Measurements from ENCODE around the gene PGC.

PGC gene

GRCh38 chr6:41711323-41712038, 35.7 kb downstream of the PGC start:
- no peak for DNase-seq

DNA sequence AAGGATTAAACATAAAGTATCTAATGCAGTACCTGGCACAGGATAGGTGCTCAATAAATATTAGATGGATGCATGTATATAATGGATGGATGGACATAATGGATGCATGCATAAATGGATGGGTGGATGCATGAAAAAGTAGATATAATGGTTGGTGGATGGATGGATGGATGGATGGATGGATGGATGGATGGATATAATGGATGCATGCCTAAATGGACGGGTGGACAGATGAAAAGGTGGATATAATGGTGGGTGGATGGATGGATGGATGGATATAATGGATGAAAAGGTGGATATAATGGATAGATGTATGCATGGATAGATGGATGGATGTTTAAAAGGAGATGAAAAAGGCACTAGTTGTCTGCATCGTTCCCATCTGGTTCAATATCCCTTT, 37.8 kb downstream of the PGC start:
- DNase-seq: no peak

GRCh38 chr6:41708856-41709255, 38.3 kb downstream of the PGC start:
- DNase-seq: no peak

- no peak for DNase-seq
Measured at GRCh38 chr6:41707565-41708200, 39.5 kb downstream of the PGC start.

DNA sequence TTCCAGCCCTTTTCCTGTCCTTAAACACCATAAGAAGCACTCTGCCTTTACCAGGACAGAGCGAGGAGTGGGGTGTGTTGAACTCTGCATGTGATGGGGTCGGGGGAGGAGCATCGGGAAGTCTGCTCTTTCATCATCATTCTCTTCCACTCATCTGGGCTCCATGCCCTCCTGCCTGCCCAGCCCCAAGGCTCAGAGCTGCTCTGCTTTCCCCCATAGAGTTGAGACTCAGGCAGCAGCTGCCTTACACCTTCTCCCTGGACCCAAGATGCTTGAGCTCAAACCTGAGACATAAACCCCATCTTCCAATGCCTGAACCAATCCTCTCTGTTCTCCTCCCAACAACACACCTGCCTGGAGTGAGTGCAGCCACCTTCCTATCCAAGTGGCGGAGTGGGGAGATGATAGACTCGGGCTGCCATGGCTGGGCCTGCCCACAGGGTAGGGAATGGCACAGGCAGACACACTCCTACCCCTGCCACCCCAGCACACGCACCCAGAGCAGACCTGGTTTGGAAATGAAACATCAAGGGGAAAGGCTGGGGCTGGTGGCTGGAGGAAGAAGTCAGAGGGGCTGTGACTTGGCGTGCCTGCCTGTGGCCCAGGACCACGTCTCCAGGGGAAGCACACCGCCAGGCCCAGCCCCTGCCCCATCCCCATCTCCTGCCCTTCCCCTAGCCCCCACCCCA, 40.2 kb downstream of the PGC start:
- no peak for DNase-seq

- DNase-seq: peak; percentile 26 to 36
Measured at GRCh38 chr6:41705996-41706835, 41.0 kb downstream of the PGC start.

GRCh38 chr6:41705311-41705995, 41.7 kb downstream of the PGC start:
- DNase-seq: peak in 1 of 2 experiments; percentile 59

DNA sequence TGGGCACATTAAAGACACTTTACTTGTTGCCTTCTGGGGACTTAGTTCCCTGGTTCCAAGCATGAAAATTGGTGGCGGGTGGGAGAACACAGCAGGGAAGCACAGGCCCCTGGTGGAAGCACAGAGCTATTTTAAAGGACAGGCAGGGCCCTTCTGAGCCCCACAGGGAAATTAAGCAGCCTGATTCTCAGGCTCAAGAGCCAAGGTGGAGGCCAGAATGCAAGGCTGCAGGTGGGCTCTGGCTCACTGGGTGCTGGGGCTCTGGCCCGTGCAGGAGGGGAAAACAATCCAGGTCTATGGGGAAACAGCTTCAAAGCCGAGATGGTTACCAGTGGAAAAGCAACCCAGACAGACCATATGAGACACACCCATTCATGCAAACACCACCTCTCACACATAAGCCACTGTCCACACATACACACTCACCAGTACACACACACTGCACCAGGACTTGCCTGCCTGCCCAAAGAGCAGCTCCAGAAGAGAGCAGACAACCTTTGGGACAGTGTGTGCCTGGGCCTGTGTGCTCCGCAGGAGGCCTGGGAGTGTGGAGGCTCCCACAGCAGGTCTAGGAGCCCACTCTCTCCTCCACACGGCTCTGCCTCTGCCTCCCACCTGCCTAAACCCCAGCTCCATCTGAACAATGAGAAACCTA, 42.4 kb downstream of the PGC start:
- peak in 1 of 2 experiments; percentile 12 for DNase-seq

DNA sequence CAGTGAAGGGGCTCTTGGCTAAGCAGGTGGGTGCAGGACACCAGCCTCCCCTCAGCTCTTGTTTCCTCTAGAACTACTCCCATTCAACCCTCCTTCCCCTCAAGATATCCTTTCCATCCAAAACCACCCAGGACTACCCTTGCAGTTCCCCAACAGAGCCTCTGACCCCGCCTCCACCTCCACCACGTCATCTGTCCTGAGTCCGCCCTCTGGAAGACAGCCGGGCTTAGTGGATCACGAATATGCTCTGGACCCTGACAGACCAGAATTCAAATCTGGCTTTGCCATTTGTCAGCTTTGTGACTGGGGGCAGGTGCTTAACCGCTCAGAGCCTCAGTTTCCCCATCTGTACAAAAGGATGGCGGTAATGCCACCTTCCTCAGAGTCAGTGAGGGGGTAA, 43.2 kb downstream of the PGC start:
- no peak for DNase-seq

DNA sequence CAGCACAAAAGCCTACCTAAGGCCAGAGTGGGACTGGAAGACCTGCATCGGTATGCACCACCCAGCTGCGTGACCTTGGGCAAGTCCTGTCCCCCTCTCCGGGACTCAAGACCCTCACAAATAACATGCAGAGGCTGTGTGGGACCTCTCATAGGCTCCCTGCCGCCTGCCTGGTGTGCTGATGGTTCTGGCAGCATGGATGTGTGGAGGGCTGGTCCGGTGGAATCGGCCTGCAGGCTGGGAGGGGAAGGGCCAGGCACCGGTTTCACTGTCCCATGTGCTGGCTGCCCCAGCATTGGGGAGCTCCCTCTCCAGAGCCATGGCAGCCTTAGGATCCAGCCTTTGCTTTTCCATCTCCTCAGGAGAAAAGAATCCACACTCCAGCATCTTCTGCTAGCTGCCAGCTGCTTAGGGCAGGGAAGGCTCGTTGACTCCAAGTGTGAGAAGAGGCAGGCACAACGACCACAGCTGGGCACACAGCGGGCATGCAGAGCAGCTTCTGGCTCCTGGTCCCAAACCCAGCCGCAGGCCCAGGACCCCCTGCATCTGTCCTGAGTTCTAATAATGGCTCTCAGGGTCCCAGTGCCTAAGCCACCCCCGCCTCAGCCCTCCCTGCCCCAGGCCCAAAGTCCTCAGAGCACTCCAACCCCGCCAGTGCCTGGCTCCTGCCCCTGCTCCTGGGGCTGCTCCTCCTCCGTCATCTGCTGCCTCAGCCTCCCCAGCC, 44.3 kb downstream of the PGC start:
- DNase-seq: no peak

- no peak for DNase-seq
Measured at GRCh38 chr6:41702089-41702745, 45.0 kb downstream of the PGC start.

GRCh38 chr6:41700463-41701347, 46.5 kb downstream of the PGC start:
- no peak for DNase-seq

DNA sequence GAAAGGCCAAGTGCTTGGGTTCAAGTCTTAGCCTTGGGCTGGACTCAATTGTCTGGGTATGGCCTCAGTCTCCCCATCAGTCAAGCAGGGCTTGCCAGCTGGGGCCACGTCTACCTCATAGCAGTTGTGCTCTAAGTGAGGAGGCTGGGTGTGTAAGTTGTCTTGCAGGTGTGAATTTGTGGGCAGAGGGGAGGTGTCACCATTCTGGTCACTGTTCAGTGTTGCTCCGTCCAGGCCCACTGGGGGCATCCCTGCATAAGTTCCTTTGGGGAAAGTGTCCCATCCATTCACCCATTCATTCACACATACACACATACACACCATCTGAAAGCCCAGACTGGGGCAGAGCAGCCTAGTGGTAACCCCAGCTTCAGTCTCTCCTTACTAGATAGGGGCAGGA, 48.1 kb downstream of the PGC start:
- DNase-seq: no peak

DNA sequence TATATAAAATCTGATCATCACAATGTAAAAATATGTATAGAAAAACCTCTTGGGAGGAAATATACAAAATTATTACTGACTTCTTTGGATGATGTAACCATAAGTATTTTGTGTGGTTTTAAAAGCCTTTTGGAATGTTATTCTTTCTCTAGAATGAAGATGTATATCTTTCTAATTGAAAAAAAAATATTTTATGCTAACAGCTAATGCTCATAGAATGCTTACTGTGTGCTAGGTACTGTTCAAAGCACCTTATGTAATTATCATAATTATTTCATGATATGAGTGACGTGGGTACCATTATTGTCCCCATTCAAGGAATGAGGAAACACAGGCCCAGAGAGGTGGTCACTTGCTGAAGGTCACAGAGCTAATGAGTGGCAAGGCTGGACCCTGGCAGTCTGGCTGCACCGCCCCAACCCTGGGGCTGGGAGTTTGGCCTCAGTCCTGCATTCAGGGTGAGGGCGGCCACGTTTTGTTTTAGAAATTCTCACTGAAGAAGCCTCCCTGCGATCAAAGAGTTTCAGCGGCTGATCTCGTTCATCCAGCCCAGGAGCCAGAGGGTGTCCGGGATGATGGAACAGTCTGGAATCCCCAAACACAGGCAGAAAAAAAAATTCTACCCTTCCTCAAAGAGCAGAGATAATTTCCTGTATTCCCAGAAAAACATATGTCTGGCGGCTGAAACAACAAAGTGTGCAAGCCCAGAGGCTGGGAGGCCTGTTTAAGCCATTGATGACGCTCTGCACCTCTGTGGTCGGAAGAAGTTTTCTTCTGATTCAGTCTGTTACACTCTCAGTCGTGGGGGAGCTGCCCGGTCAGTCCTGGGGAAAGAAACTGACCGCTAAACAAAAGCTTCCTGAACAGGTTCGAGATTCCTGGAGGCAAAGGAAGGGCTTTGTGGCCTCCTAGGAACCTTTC, 49.1 kb downstream of the PGC start:
- DNase-seq: no peak

DNA sequence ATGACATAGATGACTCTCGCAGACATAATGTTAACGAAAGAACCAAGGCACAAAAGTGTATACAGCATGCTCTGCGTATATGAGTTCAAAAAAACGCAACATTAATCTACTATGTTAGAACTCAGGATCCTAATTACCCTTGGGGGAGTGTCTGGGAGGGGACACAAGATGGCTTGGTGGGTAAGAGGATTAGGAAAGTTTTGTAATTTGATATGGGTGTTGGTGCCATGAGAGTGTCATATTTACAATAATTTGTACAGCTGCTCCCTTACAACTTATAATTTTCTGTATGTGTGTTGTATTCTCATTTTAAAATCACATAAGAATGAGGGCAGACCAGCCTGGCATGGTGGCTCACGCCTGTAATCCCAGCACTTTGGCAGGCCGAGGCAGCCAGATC, 50.4 kb downstream of the PGC start:
- DNase-seq: peak in 1 of 2 experiments; percentile 20

DNA sequence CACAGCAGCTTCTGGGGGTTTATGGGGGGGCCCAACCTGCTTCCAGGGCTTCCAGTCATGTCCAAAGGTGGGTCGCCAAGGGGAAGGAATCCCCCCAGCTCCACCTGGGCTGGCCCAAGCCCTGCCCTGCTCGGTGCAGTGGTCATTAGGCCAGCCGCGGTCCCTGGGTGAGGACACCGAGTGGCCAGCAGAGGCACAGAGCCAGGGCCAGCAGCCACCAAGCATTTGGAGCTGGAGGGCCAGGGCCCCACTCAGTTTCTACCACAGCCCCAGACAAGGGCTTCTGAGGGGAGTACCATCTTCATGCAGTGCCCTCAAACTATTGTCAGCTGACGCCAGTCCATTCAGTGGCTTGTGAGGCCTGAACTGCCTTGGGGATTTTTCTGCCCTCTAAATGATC, 51.4 kb downstream of the PGC start:
- DNase-seq: no peak

DNA sequence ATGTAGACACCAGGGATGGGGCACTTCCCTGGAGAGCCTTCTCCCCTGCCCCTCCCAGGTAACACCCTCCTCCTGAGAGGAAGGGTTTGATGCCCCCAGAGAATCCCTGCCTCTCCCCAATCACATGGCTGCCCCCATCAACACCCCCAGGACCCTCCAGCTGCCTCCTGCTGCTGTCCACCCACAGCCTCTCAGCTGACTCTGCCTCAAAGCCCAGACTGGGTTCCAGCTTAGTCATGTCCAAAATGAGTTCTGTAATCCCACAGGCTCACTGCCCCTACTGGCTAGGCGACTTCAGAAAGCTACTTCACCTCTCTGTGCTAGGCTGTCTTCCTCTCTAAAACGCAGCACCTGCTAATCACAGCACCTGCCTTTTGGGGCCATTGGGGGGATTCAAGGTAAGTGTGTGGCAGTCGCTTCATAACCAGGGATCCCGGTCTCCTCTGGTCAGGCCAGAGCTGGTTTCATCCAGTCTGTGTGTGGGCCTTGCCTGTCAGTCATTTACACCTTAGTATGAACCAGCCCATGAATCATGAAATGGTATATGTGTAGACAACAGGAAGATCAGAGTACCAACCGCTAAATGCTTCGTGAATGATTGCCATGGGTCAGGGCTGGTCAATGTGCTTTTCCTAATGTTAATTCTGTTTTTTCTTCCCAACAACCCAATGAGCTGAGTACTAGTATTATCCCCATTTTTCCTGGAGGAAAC, 52.2 kb downstream of the PGC start:
- DNase-seq: no peak
